Tibial artery (tissue), 4 donors: ENCODE data around the gene AMPD2.

Source experiments
- DNase-seq, 2 donors: peaks; one replicate each; pipeline ENCODE4 v3.0.0-alpha.2; 2019
- H3K27ac ChIP-seq, 2 donors: fragments of 200-600 bp; sonication (generic) in 1 of 2; 1 replicate in 1 of 2; 2 replicates in 1 of 2; pipeline ENCODE4 v1.5.1; 2018 to 2019; ENCODE audit warnings: mild to moderate bottlenecking in 1 of 2
- H3K27me3 ChIP-seq, 2 donors: fragments of 200-600 bp; sonication (generic) in 1 of 2; one replicate each; pipeline versions ENCODE4 v1.5.1 to v1.6.0; 2016 to 2019
- H3K36me3 ChIP-seq, 3 donors: fragments of 200-600 bp; sonication (generic) in 2 of 3; one replicate each; pipeline ENCODE4 v1.5.1; 2016 to 2019; ENCODE audit warnings: mild to moderate bottlenecking in 2 of 3
- H3K4me1 ChIP-seq, 4 donors: fragments of 200-600 bp; sonication (generic) in 2 of 4; 1 replicate in 3 of 4; 2 replicates in 1 of 4; pipeline ENCODE4 v1.5.1; 2016 to 2019
- H3K4me3 ChIP-seq, 2 donors: fragments of 200-600 bp; sonication (generic) in 1 of 2; 1 replicate in 1 of 2; 2 replicates in 1 of 2; pipeline ENCODE4 v1.5.1; 2018 to 2019; ENCODE audit warnings: mild to moderate bottlenecking in 2 of 2
- H3K9me3 ChIP-seq, 3 donors: fragments of 200-600 bp; sonication (generic) in 1 of 3; one replicate each; pipeline ENCODE4 v1.5.1; 2016 to 2019
- intact Hi-C: fragments of 100-400 bp; cut with DNase I; formaldehyde crosslinking; loops from one replicate; pipeline ENCODE4 v1.15.0; 2023; ENCODE audit warnings: low total_unique reads
- TF ChIP-seq, protein P1 (sequence below), 2 experiments: fragments of 200-600 bp in 1 of 2; fragments of 450-650 bp in 1 of 2; IDR thresholded peaks; one replicate each; pipeline ENCODE4 v1.5.1; 2017 to 2019; ENCODE audit warnings: antibody characterized with exemption in 2 of 2, mild to moderate bottlenecking in 1 of 2, moderate library complexity in 1 of 2

AMPD2 gene

GRCh38 chr1:109617291-109617801 is 2.3 kb upstream of the AMPD2 start:
- TF ChIP-seq, protein P1, sequence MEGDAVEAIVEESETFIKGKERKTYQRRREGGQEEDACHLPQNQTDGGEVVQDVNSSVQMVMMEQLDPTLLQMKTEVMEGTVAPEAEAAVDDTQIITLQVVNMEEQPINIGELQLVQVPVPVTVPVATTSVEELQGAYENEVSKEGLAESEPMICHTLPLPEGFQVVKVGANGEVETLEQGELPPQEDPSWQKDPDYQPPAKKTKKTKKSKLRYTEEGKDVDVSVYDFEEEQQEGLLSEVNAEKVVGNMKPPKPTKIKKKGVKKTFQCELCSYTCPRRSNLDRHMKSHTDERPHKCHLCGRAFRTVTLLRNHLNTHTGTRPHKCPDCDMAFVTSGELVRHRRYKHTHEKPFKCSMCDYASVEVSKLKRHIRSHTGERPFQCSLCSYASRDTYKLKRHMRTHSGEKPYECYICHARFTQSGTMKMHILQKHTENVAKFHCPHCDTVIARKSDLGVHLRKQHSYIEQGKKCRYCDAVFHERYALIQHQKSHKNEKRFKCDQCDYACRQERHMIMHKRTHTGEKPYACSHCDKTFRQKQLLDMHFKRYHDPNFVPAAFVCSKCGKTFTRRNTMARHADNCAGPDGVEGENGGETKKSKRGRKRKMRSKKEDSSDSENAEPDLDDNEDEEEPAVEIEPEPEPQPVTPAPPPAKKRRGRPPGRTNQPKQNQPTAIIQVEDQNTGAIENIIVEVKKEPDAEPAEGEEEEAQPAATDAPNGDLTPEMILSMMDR (IDR thresholded peaks at IDR 0.05), result no peak
- peak in 1 of 2 donors; percentile 21 for DNase-seq
- H3K4me3 ChIP-seq, result no peak overlapping the region
- no peaks in the 10 kb centered on the region for H3K27me3 ChIP-seq
- no peak overlapping the region for H3K27ac ChIP-seq
- intact Hi-C loops, result loop anchor here (2.0 kb wide), 1 partner anchor 75 kb away; no protein-coding TSS in a partner anchor
- H3K9me3 ChIP-seq, result no peaks in the 10 kb centered on the region
- H3K36me3 ChIP-seq, result no peaks in the 10 kb centered on the region
- peaks cover 0 to 30% (median 20%) of the 10 kb centered on the region in 4 donors for H3K4me1 ChIP-seq

GRCh38 chr1:109618661-109619575 is 719 bp upstream of the AMPD2 start:
- Histone ChIP-seq H3K4me1 (peaks cover 0 to 46% (median 32%) of the 10 kb centered on the region in 4 donors), H3K36me3 (no peaks in the 10 kb centered on the region), H3K27me3 (no peaks in the 10 kb centered on the region), H3K27ac (peak overlapping the region; percentile 80 to 91), H3K9me3 (no peaks in the 10 kb centered on the region), H3K4me3 (peak overlapping the region; percentile 68 to 73)
- no peak for DNase-seq
- intact Hi-C loops, result no loop called here
- TF ChIP-seq, protein P1 (IDR thresholded peaks at IDR 0.05), result no peak

DNA sequence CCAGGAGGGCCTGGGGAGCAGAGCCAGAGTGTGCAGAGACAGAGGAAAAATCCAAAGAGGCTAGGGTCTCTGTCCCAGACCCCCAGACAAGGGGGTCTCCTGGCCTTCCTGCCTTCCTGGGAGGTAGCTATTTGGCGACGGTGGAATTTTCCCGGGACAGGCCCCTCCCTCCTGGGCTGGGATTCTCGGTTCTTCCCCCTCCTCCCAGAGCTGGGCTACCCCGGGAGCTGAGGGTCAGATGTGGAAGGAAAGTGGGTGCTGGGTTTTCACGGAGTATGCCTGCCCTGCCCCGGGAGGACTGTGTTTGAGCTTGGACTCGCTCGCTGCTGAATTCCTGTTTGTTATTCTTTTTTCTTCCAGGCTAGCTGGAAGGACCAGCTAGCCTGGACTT is 759 bp downstream of the AMPD2 start:
- intact Hi-C loops, result no loop called here
- DNase-seq, result peak in 1 of 2 donors; percentile 75
- TF ChIP-seq, protein P1 (IDR thresholded peaks at IDR 0.05), result no peak
- H3K9me3 ChIP-seq, result no peaks in the 10 kb centered on the region
- H3K27me3 ChIP-seq, result no peaks in the 10 kb centered on the region
- H3K4me3 ChIP-seq, result peak overlapping the region; percentile 68 to 73
- H3K4me1 ChIP-seq, result peaks cover 0 to 55% (median 40%) of the 10 kb centered on the region in 4 donors
- peak overlapping the region; percentile 80 to 91 for H3K27ac ChIP-seq
- peaks cover 0 to 2% (median 0%) of the 10 kb centered on the region in 3 donors for H3K36me3 ChIP-seq

- peak overlapping the region; percentile 68 to 73 for H3K4me3 ChIP-seq
- H3K9me3 ChIP-seq, result no peaks in the 10 kb centered on the region
- intact Hi-C loops, result no loop called here
- H3K27ac ChIP-seq, result peak overlapping the region; percentile 80 to 91
- DNase-seq, result peak; percentile 96 to 98
- H3K27me3 ChIP-seq, result no peaks in the 10 kb centered on the region
- TF ChIP-seq, protein P1 (IDR thresholded peaks at IDR 0.05), result no peak
- H3K4me1 ChIP-seq, result peaks cover 0 to 55% (median 40%) of the 10 kb centered on the region in 4 donors
- peaks cover 0 to 6% (median 2%) of the 10 kb centered on the region in 3 donors for H3K36me3 ChIP-seq
Measured at GRCh38 chr1:109620841-109621286, 1.2 kb downstream of the AMPD2 start.

- DNase-seq, result no peak
- peaks cover 0 to 55% (median 40%) of the 10 kb centered on the region in 4 donors for H3K4me1 ChIP-seq
- peaks cover 0 to 13% (median 5%) of the 10 kb centered on the region in 3 donors for H3K36me3 ChIP-seq
- intact Hi-C loops, result no loop called here
- no peaks in the 10 kb centered on the region for H3K9me3 ChIP-seq
- H3K4me3 ChIP-seq, result peak overlapping the region; percentile 68 to 73
- TF ChIP-seq, protein P1 (IDR thresholded peaks at IDR 0.05), result no peak
- H3K27me3 ChIP-seq, result no peaks in the 10 kb centered on the region
- peak overlapping the region; percentile 80 to 91 for H3K27ac ChIP-seq
Measured at GRCh38 chr1:109621379-109622136, 1.9 kb downstream of the AMPD2 start.
